HepG2 (cell line): ENCODE measurements around the gene ST6GALNAC6. TPM values are rescaled to one million over a fixed set of nuclear protein-coding genes. Genes with fewer than 3 reads are reported as not detected.
A peak's percentile ranks its signal among the peaks of the same experiment; 100 is the strongest.

Source experiments
- ATF4 ChIP-seq, 2 experiments: fragments of 450-650 bp in 1 of 2; sonication (generic) in 1 of 2; formaldehyde crosslinking; IDR thresholded peaks; 2 replicates each; pipeline versions ENCODE4 v1.5.0 to v1.8.0; 2020 to 2022; ENCODE audit warnings: mild to moderate bottlenecking in 1 of 2, missing genetic modification reagents in 1 of 2
- CEBPZ ChIP-seq: IDR thresholded peaks from 2 replicates; pipeline ENCODE4 v1.6.1; 2012; ENCODE audit warnings: low read length, improper control_type of control experiment
- FOXA1 ChIP-seq, 2 experiments: fragments of 450-650 bp in 1 of 2; sonication (generic) in 1 of 2; formaldehyde crosslinking in 1 of 2; IDR thresholded peaks; 2 replicates each; pipeline versions ENCODE4 v1.4.0 to v1.6.1; 2016 to 2020; ENCODE audit warnings: missing genetic modification reagents in 1 of 2
- GPN1 ChIP-seq: sonication (generic); formaldehyde crosslinking; IDR thresholded peaks from 2 replicates; pipeline ENCODE4 v1.5.1; 2020; ENCODE audit warnings: missing genetic modification reagents, borderline replicate concordance
- KMT2B ChIP-seq: IDR thresholded peaks from 2 replicates; pipeline ENCODE4 v1.6.1; 2016; ENCODE audit warnings: missing genetic modification reagents, missing compliant biosample characterization
- MXD1 ChIP-seq: sonication (generic); formaldehyde crosslinking; IDR thresholded peaks from 2 replicates; pipeline ENCODE4 v1.4.0; 2020; ENCODE audit warnings: mild to moderate bottlenecking, missing genetic modification reagents
- NR2F6 ChIP-seq, 2 experiments: IDR thresholded peaks; 2 replicates each; pipeline ENCODE4 v1.6.1; 2016; ENCODE audit warnings: antibody characterized with exemption in 1 of 2, mild to moderate bottlenecking in 1 of 2
- PLRG1 ChIP-seq: fragments of 450-650 bp; conservative IDR thresholded peaks from 2 replicates; pipeline ENCODE4 v1.6.1; 2016
- ZBTB37 ChIP-seq: sonication (generic); formaldehyde crosslinking; IDR thresholded peaks from 2 replicates; pipeline ENCODE4 v1.4.0; 2020; ENCODE audit warnings: mild to moderate bottlenecking, missing genetic modification reagents
- ZHX1 ChIP-seq: sonication (generic); formaldehyde crosslinking; IDR thresholded peaks from 2 replicates; pipeline ENCODE4 v1.8.1; 2022; ENCODE audit warnings: low read depth, mild to moderate bottlenecking, missing genetic modification reagents
- ZNF292 ChIP-seq: sonication (generic); formaldehyde crosslinking; IDR thresholded peaks from 2 replicates; pipeline ENCODE4 v1.8.1; 2022; ENCODE audit warnings: mild to moderate bottlenecking, low read depth, missing genetic modification reagents, borderline replicate concordance
- ZNF350 ChIP-seq: sonication (generic); formaldehyde crosslinking; IDR thresholded peaks from 2 replicates; pipeline ENCODE4 v1.4.0; 2020; ENCODE audit warnings: mild to moderate bottlenecking, low read depth, missing genetic modification reagents, borderline replicate concordance
- ZNF766 ChIP-seq: sonication (generic); formaldehyde crosslinking; IDR thresholded peaks from 2 replicates; pipeline ENCODE4 v1.5.0; 2020; ENCODE audit warnings: missing genetic modification reagents, borderline replicate concordance
- ZNF768 ChIP-seq: sonication (generic); formaldehyde crosslinking; IDR thresholded peaks from 2 replicates; pipeline ENCODE4 v1.4.0; 2020; ENCODE audit warnings: missing genetic modification reagents
- polyA plus RNA-seq, 8 experiments: library from polyadenylated mRNA; depleted of rRNA in 3 of 8; stranded (reverse) in 7 of 8; unstranded in 1 of 8; fragments of >200 nt; fragmentation: Illumina TruSeq in 4 of 8; extraction: Trizol in 4 of 8; gene quantifications; 2 replicates each; pipeline versions ENCODE4 v1.2.1 to v1.2.3, GENCODE V29; 2011 to 2016; ENCODE audit warnings: low read depth in 4 of 8, missing spikeins in 1 of 8, mixed read lengths in 1 of 8; ENCODE audit not compliant: insufficient read depth in 1 of 8
- total RNA-seq, 5 experiments: library from RNA; depleted of rRNA; stranded (reverse); fragments of >200 nt; fragmentation: Illumina TruSeq; extraction: Trizol; gene quantifications; 2 replicates each; pipeline ENCODE4 v1.2.3, GENCODE V29; 2016; ENCODE audit warnings: low read depth in 1 of 5

Gene ST6GALNAC6
- total and polyA plus RNA-seq, 2 of the 13 experiments (the other 11 are each of a cell fraction or from before 2014, with no cell fraction given) = 18.5 to 65.4 TPM

- TF ChIP-seq ZNF350 (CRISPR knock-in tag) = no peak
- 0 out of 2 replicates have a peak, but pooled peaks have one; percentile 39 for TF ChIP-seq MXD1
- TF ChIP-seq NR2F6 (IDR thresholded peaks at IDR 0.05) = no peak
- TF ChIP-seq NR2F6 (CRISPR knock-in tag; IDR thresholded peaks at IDR 0.05) = peak; percentile 21; the same call in 1 of the 2 replicates
- TF ChIP-seq CEBPZ = no peak
- no peak for TF ChIP-seq ATF4 (CRISPR knock-in tag; IDR thresholded peaks at IDR 0.05)
- no peak for TF ChIP-seq KMT2B (CRISPR knock-in tag)
- TF ChIP-seq ZBTB37 (CRISPR knock-in tag) = no peak
- no peak for TF ChIP-seq GPN1 (CRISPR knock-in tag)
- TF ChIP-seq PLRG1 = no peak
- no peak for TF ChIP-seq ZHX1 (CRISPR knock-in tag)
- no peak for TF ChIP-seq ZNF768 (CRISPR knock-in tag)
- no peak for TF ChIP-seq ZNF766 (CRISPR knock-in tag)
- TF ChIP-seq FOXA1 (IDR thresholded peaks at IDR 0.05) = no peak
- no peak for TF ChIP-seq FOXA1 (CRISPR knock-in tag; IDR thresholded peaks at IDR 0.05)
- no peak for TF ChIP-seq ZNF292
Measured at GRCh38 chr9:127876026-127876763, 23.2 kb downstream of the ST6GALNAC6 start (continued).
